HG02970 (cell line): Measurements from ENCODE around the gene PRPF38A.

Source experiments
- ATAC-seq: cut with Tn5 transposase; IDR thresholded peaks from one replicate; pipeline ENCODE4 v1.9.1; 2021; ENCODE audit warnings: mild to moderate bottlenecking, moderate library complexity, moderate number of reproducible peaks; ENCODE audit not compliant: unreplicated experiment, low FRiP score

Gene PRPF38A

GRCh38 chr1:52454779-52455178 is 50.4 kb downstream of the PRPF38A start:
- no peak for ATAC-seq

DNA sequence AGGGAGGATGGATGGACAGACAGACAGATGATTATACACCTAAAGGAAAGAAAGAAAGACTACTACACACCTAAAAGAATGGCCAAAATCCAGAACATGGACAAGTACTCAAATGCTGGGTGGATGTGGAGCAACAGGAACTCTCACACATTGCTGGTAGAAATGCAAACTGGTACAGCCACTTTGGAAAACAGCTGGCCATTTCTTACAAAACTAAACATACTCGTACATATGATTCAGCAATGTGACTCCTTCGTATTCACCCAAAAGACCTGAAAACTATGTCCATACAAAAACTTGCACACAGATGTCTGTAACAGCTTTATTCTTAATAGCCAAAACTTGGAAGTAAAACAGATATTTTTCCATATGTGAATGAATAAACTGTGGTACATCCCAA is 51.3 kb downstream of the PRPF38A start:
- no peak for ATAC-seq

- no peak for ATAC-seq
These were observed 56.3 kb downstream of the PRPF38A start for GRCh38 chr1:52460694-52461093.

DNA sequence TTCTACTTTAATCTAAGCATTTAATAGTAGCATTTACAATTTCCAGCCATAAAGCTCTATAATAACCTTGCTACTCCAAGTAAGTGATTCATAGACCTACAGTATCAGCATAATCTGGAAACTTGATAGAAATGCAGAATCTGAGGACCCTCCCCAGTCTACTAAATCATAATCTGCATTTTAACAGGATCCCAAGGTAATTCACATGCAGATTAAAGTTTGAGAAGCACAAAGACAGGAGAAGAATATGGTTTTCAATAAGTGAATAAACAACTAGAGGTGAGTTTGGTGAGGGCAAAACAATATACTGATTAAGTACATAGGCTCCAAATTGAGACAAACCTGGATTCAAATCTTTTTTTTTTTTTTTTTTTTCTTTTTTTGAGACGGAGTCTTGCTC is 57.4 kb downstream of the PRPF38A start:
- ATAC-seq, result no peak

DNA sequence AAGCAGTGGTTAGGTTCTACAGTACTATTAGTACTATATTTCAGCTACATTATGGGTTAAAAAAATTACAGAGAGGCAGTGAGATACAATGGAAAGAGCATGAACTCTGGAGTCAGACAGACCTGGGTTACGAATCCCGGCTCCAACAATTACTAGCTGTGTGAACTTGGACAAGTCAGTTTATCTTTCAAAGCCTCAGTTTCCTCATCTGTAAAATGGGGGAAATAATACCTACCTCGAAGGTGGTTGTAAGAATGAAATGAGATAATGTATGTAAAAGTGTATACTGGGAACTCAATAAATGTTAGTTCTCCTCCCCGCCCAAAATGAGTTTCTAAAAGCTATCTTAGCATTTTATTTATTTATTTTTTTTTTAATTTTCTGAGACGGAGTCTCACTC is 59.5 kb downstream of the PRPF38A start:
- ATAC-seq, result no peak

DNA sequence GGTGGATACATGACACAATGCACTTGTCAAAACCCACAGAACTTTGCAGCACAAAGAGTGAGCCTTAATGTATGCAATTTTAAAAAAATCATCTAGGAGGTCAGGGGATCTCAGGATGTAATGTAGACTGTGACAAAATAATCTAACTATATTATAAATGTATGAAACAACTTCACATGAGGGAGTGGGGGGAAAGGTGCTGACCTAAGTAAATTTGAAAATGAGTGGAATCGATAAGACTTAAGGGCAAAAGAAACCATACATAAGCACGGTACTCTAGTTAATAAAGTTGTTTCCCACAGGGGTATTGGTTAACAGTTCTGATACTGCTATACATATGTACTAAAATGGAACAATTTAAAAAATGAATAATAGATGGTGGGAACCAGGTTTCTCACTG is 64.7 kb downstream of the PRPF38A start:
- no peak for ATAC-seq
